Muscle layer of colon (tissue), 2 donors: ENCODE data around the gene TULP3.

Experiments used
- H3K27ac ChIP-seq: one replicate; pipeline ENCODE4 v1.7.0; 2013; ENCODE audit warnings: low read depth, mild to moderate bottlenecking, low read length, moderate library complexity
- H3K27me3 ChIP-seq, 2 donors: one replicate each; pipeline ENCODE4 v1.7.0; 2013; ENCODE audit warnings: low read length in 2 of 2, mild to moderate bottlenecking in 2 of 2; ENCODE audit not compliant: insufficient read depth in 2 of 2, control insufficient read depth in 1 of 2
- H3K36me3 ChIP-seq: one replicate; pipeline ENCODE4 v1.7.0; 2013; ENCODE audit warnings: mild to moderate bottlenecking, low read length; ENCODE audit not compliant: insufficient read depth
- H3K4me1 ChIP-seq: one replicate; pipeline ENCODE4 v1.7.0; 2013; ENCODE audit warnings: mild to moderate bottlenecking, low read length; ENCODE audit not compliant: insufficient read depth
- H3K4me3 ChIP-seq, 2 donors: one replicate each; pipeline ENCODE4 v1.7.0; 2013; ENCODE audit warnings: low read length in 2 of 2, low read depth in 1 of 2, mild to moderate bottlenecking in 1 of 2, moderate library complexity in 1 of 2
- H3K9ac ChIP-seq: one replicate; pipeline ENCODE4 v1.7.0; 2013; ENCODE audit warnings: low read length
- H3K9me3 ChIP-seq: one replicate; pipeline ENCODE4 v1.7.0; 2013; ENCODE audit warnings: mild to moderate bottlenecking, low read length
- donor health status: abdominal sarcoma.
- donor health status: Adenocarcinoma of cecum.

Gene TULP3

DNA sequence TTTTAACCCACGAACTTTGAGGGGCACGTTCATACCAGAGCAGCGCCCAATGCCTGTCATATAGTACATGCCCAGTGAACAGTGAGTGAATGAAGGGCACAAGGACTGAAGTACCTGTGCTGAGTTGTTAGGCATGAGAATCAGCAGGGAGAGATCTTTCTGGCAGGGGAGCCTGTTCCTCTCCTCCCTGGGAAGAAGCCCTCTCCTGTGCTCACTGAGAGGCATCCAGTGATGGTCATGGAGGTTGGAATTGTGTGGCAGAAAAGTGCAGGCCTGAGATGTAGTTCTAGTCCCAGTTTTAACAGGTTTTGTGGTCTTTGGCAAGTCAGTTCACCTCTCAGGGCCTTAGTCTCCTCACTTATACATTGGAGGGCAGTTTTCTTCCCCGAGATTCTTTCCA is 89.1 kb downstream of the TULP3 start:
- Histone ChIP-seq H3K27me3 (no peaks in the 10 kb centered on the region), H3K4me3 (no peak overlapping the region), H3K9ac (no peak overlapping the region), H3K9me3 (no peaks in the 10 kb centered on the region), H3K36me3 (no peaks in the 10 kb centered on the region), H3K27ac (no peak overlapping the region), H3K4me1 (no peaks in the 10 kb centered on the region)

DNA sequence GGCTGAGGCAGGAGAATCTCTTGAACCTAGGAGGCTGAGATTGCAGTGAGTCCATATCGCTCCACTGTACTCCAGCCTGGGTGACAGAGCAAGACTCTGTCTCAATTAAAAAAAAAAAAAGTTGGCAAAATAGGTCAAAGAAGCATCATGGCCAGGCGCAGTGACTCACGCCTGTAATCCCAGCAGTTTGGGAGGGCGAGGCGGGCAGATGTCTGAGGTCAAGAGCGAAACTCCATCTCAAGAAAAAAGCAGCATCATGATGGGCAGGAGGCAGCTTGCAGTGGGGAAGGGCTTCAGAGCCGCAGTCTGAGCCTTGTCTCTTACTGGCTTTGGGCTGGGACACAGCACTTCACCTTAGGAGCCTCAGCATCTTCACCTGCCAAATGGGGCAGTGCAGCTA is 89.9 kb downstream of the TULP3 start:
- H3K27ac ChIP-seq, result no peak overlapping the region

DNA sequence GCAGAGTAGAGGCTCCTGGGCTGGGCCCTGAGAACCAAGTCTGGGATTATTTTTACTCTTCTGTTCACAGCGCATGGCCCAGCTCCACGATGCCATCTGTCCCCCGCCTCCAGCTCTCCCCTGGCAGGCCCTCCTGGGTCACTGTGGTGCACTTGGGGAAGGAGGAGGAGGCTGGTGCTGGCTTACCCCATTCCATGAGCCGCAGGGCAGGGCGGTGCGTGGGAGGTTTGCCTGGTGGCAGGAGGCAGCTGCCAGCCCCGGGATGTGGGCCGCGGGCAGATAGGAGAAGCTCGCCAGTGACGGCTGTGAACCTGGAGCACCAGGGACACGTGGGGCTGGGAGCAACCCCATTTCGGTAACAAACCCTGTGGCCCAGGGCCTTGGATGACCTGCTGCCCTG is 91.7 kb downstream of the TULP3 start:
- Histone ChIP-seq H3K27me3 (no peaks in the 10 kb centered on the region), H3K36me3 (no peaks in the 10 kb centered on the region), H3K9ac (no peak overlapping the region), H3K4me1 (no peaks in the 10 kb centered on the region), H3K27ac (no peak overlapping the region), H3K9me3 (no peaks in the 10 kb centered on the region), H3K4me3 (no peak overlapping the region)

More for the DNA sequence above, 89.9 kb downstream of the TULP3 start:
- Histone ChIP-seq H3K4me1 (no peaks in the 10 kb centered on the region), H3K27me3 (no peaks in the 10 kb centered on the region), H3K9me3 (no peaks in the 10 kb centered on the region), H3K4me3 (no peak overlapping the region), H3K9ac (no peak overlapping the region), H3K36me3 (no peaks in the 10 kb centered on the region)

- H3K9me3 ChIP-seq, result no peaks in the 10 kb centered on the region
- no peaks in the 10 kb centered on the region for H3K36me3 ChIP-seq
- H3K27ac ChIP-seq, result no peak overlapping the region
- no peak overlapping the region for H3K9ac ChIP-seq
- no peak overlapping the region for H3K4me3 ChIP-seq
- no peaks in the 10 kb centered on the region for H3K4me1 ChIP-seq
- H3K27me3 ChIP-seq, result no peaks in the 10 kb centered on the region
Measured at GRCh38 chr12:2984249-2984648, 93.6 kb downstream of the TULP3 start.

DNA sequence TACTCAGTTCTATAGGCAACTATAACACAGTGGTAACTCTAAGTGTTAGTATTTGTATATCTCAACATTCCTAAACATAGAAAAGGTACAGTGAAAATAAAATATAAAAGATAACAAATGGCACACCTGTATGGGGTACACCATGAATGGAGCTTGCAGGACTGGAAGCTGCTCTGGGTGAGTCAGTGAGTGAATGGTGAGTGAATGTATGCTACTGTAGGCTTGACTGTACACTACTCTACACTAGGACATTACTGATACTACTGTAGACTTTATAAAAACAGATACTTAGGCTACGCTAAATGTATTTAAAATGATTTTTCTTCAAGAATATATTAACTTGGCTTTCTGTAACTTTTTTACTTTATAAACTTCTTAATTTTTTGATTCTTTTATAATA is 94.0 kb downstream of the TULP3 start:
- Histone ChIP-seq H3K27ac (no peak overlapping the region), H3K36me3 (no peaks in the 10 kb centered on the region), H3K9me3 (no peaks in the 10 kb centered on the region), H3K9ac (no peak overlapping the region), H3K27me3 (no peaks in the 10 kb centered on the region), H3K4me3 (no peak overlapping the region), H3K4me1 (no peaks in the 10 kb centered on the region)

GRCh38 chr12:2986876-2987275 is 96.2 kb downstream of the TULP3 start:
- Histone ChIP-seq H3K27ac (no peak overlapping the region), H3K27me3 (no peaks in the 10 kb centered on the region), H3K9me3 (no peaks in the 10 kb centered on the region), H3K4me1 (no peaks in the 10 kb centered on the region), H3K36me3 (no peaks in the 10 kb centered on the region), H3K9ac (no peak overlapping the region), H3K4me3 (no peak overlapping the region)

DNA sequence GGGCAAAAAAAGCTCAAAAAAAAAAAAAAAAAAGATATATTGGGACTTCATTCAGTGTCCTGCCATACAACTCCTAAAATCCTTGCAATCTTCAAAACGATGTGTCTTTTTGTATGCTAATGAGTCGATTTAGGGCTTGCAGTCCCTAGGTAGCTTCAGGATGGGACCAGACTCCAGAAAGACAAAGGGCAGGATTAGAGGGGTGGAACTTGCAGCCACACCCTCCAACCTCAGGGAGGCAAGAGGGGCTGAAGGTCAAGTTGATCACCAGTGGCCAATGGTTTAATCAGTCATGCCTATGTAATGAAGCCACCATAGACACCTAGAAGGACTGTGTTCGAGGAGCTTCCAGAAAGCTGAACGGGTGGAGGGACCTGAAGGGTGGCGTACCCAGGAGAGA is 97.8 kb downstream of the TULP3 start:
- H3K27ac ChIP-seq, result no peak overlapping the region
- H3K27me3 ChIP-seq, result no peaks in the 10 kb centered on the region
- no peaks in the 10 kb centered on the region for H3K36me3 ChIP-seq
- no peaks in the 10 kb centered on the region for H3K9me3 ChIP-seq
- no peak overlapping the region for H3K9ac ChIP-seq
- H3K4me1 ChIP-seq, result no peaks in the 10 kb centered on the region
- no peak overlapping the region for H3K4me3 ChIP-seq
